ENCODE data around the gene DNM3. TPM values are rescaled to one million over a fixed set of nuclear protein-coding genes. Genes with fewer than 3 reads are reported as not detected.

The DNM3 gene
- total and polyA plus RNA-seq, 2 of the 8 experiments (the other 6 are each of a cell fraction or from before 2014, with no cell fraction given): 2.0 to 8.5 TPM

DNA sequence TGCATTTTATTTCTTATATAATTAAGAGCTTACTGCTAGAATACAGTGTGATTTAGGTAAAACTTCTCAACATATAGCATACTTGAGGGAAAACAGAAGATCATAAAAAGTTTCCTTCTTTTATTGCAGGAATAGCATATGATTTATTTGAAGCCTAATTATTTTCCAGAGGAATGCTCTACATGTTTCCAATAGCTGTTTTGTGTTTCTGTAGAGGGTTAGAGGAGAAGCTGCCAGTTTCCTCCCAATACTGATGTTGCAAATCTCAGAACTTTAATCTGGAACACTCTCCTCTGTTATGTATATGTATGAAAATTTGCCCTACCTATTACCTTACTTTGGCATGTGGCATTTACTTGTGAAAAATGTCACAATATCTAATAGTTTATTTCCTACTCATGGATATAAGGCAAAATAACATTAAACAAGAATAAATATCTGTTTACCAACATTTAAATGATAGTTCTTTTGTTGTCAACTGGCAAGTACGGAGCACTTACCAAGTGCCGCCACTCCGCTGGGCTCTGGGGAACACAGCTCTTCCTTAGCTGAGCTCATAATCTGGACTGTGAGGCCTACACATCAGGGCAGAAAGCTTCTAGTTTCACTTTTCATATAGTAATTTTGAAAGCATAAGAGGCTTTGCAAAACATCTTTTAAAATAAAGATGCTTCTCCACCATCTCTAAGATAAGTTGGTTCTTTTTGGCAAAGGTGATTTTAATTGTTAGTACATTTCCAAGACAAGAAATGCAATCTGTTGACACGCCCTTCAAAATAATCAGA, 339.4 kb downstream of the DNM3 start:
- Histone ChIP-seq H3K14ac (ENCODE audit: insufficient read length) (no peak overlapping the region), H2BK12ac (ENCODE audit: low read depth, low read length) (no peak overlapping the region), H2BK5ac (ENCODE audit: low read depth, low read length) (no peak overlapping the region), H2BK15ac (ENCODE audit: low read length) (no peak overlapping the region), H2AK5ac (ENCODE audit: low read depth, low read length) (no peak overlapping the region), H3K27me3 (replicated peaks in 1 of 4; ENCODE audit: control insufficient read depth in 3 of 4, extremely low read depth in 1 of 4, insufficient read depth in 3 of 4, low read length in 3 of 4) (no peaks in the 10 kb centered on the region), H3K27ac (ENCODE audit: low read depth, low read length) (no peak overlapping the region), H4K8ac (ENCODE audit: extremely low read depth, insufficient read depth, low read length) (no peak overlapping the region), H3K56ac (replicated peaks; ENCODE audit: insufficient read length, low read depth, low read length) (peak overlapping the region; percentile 6), H3K4me1 (replicated peaks in 1 of 4; ENCODE audit: control insufficient read depth in 3 of 4, insufficient read depth in 4 of 4, low read length in 3 of 4) (peaks cover 0 to 4% (median 0%) of the 10 kb centered on the region in 4 experiments; a peak in 3 of 7 replicates), H2AFZ (ENCODE audit: low read length) (no peak overlapping the region), H2BK120ac (replicated peaks; ENCODE audit: low read depth, low read length) (no peak overlapping the region), H3K9ac (replicated peaks in 1 of 4; ENCODE audit: extremely low read depth in 1 of 4, low read depth in 3 of 4, low read length in 3 of 4) (no peak overlapping the region), H3K4me3 (ENCODE audit: extremely low read depth in 1 of 4, insufficient read depth in 2 of 4, low read depth in 3 of 4, low read length in 4 of 4) (no peak overlapping the region), H3K23ac (ENCODE audit: insufficient read length) (no peak overlapping the region), H3K4me2 (ENCODE audit: insufficient read depth in 1 of 2, low read depth in 2 of 2, low read length in 2 of 2) (no peak overlapping the region), H3K9me3 (ENCODE audit: insufficient read depth in 2 of 2, low read depth in 1 of 2, low read length in 1 of 2) (no peaks in the 10 kb centered on the region), H3K79me1 (ENCODE audit: low read depth, low read length) (no peaks in the 10 kb centered on the region), H3K79me2 (ENCODE audit: control insufficient read depth in 1 of 2, insufficient read depth in 2 of 2, low read length in 2 of 2) (no peaks in the 10 kb centered on the region), H3K4ac (replicated peaks; ENCODE audit: insufficient read length, low read depth, low read length) (no peak overlapping the region), H3K18ac (ENCODE audit: extremely low read depth, low read length) (no peak overlapping the region), H3K36me3 (ENCODE audit: control insufficient read depth in 2 of 4, insufficient read depth in 4 of 4, low read length in 3 of 4) (no peaks in the 10 kb centered on the region), H4K91ac (replicated peaks; ENCODE audit: insufficient read length, low read length) (no peak overlapping the region), H4K20me1 (replicated peaks in 1 of 2; ENCODE audit: control insufficient read depth in 1 of 2, insufficient read depth in 2 of 2, low read length in 2 of 2) (no peaks in the 10 kb centered on the region), H4K5ac (ENCODE audit: insufficient read length, low read depth, low read length) (no peak overlapping the region), H3K23me2 (ENCODE audit: low read depth, low read length) (no peaks in the 10 kb centered on the region), H2BK20ac (ENCODE audit: low read length) (no peak overlapping the region)
- ChIA-PET CTCF (ENCODE audit: partially characterized antibody) (interaction anchor here (1.1 kb wide), 1 partner anchor 225 kb away, joined by 3 read pairs; no protein-coding TSS in a partner anchor), POLR2A (ENCODE audit: partially characterized antibody) (no interaction called here)
- WGBS, 2 experiments (ENCODE audit: extremely low coverage in 1 of 2, insufficient coverage in 1 of 2, insufficient read length in 1 of 2, insufficient replicate concordance in 2 of 2, low coverage in 1 of 2, low lambda C conversion rate in 2 of 2, missing lambda C conversion rate in 1 of 2): 91% methylated on average over 4 of the region's 4 CpGs; no CpG with 5 or more reads in 1 of the 2 experiments
- DNase-seq (ENCODE audit: low read depth in 1 of 2, low spot score in 2 of 2) (no peak), FAIRE-seq (no peak)
- no peak for TF ChIP-seq EP300 (IDR thresholded peaks at IDR 0.05; ENCODE audit: borderline replicate concordance in 1 of 2, low read depth in 2 of 2, low read length in 2 of 2)
- no peak for TF ChIP-seq CEBPB (IDR thresholded peaks at IDR 0.05; ENCODE audit: low read depth, low read length)
- no peak for TF ChIP-seq TCF12 (IDR thresholded peaks at IDR 0.05; ENCODE audit: low read depth, low read length)
- no peak for TF ChIP-seq TBP (IDR thresholded peaks at IDR 0.05; ENCODE audit: low read depth, low read length)
- TF ChIP-seq, protein P1, sequence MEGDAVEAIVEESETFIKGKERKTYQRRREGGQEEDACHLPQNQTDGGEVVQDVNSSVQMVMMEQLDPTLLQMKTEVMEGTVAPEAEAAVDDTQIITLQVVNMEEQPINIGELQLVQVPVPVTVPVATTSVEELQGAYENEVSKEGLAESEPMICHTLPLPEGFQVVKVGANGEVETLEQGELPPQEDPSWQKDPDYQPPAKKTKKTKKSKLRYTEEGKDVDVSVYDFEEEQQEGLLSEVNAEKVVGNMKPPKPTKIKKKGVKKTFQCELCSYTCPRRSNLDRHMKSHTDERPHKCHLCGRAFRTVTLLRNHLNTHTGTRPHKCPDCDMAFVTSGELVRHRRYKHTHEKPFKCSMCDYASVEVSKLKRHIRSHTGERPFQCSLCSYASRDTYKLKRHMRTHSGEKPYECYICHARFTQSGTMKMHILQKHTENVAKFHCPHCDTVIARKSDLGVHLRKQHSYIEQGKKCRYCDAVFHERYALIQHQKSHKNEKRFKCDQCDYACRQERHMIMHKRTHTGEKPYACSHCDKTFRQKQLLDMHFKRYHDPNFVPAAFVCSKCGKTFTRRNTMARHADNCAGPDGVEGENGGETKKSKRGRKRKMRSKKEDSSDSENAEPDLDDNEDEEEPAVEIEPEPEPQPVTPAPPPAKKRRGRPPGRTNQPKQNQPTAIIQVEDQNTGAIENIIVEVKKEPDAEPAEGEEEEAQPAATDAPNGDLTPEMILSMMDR (IDR thresholded peaks at IDR 0.05; ENCODE audit: control extremely low read depth in 1 of 3, insufficient read depth in 1 of 3, low read depth in 1 of 3, low read length in 3 of 3): no peak
- TF ChIP-seq TAF7 (optimal IDR thresholded peaks at IDR 0.05; ENCODE audit: borderline replicate concordance, low read depth, low read length): no peak
- TF ChIP-seq POU5F1 (IDR thresholded peaks at IDR 0.05; ENCODE audit: low read depth, low read length): no peak
- no peak for TF ChIP-seq RFX5 (IDR thresholded peaks at IDR 0.05; ENCODE audit: borderline replicate concordance, low read depth, low read length)
- no peak for TF ChIP-seq RNF2 (IDR thresholded peaks at IDR 0.05; ENCODE audit: borderline replicate concordance, low read depth, low read length, missing control alignments, poor library complexity, severe bottlenecking)
- no peak for TF ChIP-seq EGR1 (IDR thresholded peaks at IDR 0.05; ENCODE audit: borderline replicate concordance, low read depth, low read length)

Measured in H1 (cell line).